ENCODE data around the gene FZD7. TPM values are rescaled to one million over a fixed set of nuclear protein-coding genes. Genes with fewer than 3 reads are reported as not detected.

The FZD7 gene
- polyA plus RNA-seq, 1 donor (not counting 4 experiments of a cell fraction or from before 2014, with no cell fraction given), result 1.3 TPM

DNA sequence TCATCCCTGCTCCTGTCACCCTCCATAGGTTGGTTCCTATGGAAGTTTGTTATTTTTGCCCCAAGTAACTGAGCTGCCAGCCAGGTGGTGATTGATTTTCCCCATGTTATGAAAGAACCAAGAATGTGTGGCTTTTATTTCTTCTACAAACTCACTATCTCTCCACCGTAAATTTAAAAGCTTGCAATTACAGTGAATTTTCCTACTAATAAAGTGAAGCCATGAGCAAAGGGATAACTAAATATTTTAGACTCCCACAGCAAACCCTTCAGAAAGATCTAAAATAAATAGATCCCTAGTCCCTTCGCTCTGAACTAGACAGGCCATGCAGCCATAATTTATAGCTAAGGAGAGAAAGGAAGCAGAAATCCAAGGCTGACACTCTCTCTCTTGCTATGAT is 33.2 kb downstream of the FZD7 start:
- FAIRE-seq, result no peak
- Histone ChIP-seq H3K9me3 (ENCODE audit: control insufficient read depth, low read depth, low read length) (no peaks in the 10 kb centered on the region), H3K9ac (ENCODE audit: control insufficient read depth, extremely low read depth, insufficient read depth, low read length) (no peak overlapping the region), H3K4me1 (ENCODE audit: control insufficient read depth, extremely low read depth, insufficient read depth, low read length) (no peaks in the 10 kb centered on the region), H3K27ac (ENCODE audit: control insufficient read depth, insufficient read depth, low read length) (no peak overlapping the region), H3K4me3 (ENCODE audit: control insufficient read depth in 2 of 3, extremely low read depth in 1 of 3, insufficient read depth in 2 of 3, low read depth in 1 of 3, low read length in 3 of 3) (no peak overlapping the region), H3K9me1 (ENCODE audit: control insufficient read depth, extremely low read depth, insufficient read depth, low read length) (no peaks in the 10 kb centered on the region), H4K20me1 (ENCODE audit: control insufficient read depth, extremely low read depth, insufficient read depth, low read length) (no peaks in the 10 kb centered on the region), H3K36me3 (ENCODE audit: control insufficient read depth in 2 of 2, extremely low read depth in 1 of 2, insufficient read depth in 2 of 2, low read length in 2 of 2) (no peaks in the 10 kb centered on the region), H3K27me3 (ENCODE audit: control insufficient read depth, extremely low read depth, insufficient read depth, low read length) (peaks cover 4% of the 10 kb centered on the region), H3K79me2 (ENCODE audit: control insufficient read depth, insufficient read depth, low read length) (no peaks in the 10 kb centered on the region), H2AFZ (ENCODE audit: control insufficient read depth, low read length) (no peak overlapping the region), H3K4me2 (ENCODE audit: control insufficient read depth, extremely low read depth, insufficient read depth, low read depth, low read length) (no peak overlapping the region)
- TF ChIP-seq, protein P1, sequence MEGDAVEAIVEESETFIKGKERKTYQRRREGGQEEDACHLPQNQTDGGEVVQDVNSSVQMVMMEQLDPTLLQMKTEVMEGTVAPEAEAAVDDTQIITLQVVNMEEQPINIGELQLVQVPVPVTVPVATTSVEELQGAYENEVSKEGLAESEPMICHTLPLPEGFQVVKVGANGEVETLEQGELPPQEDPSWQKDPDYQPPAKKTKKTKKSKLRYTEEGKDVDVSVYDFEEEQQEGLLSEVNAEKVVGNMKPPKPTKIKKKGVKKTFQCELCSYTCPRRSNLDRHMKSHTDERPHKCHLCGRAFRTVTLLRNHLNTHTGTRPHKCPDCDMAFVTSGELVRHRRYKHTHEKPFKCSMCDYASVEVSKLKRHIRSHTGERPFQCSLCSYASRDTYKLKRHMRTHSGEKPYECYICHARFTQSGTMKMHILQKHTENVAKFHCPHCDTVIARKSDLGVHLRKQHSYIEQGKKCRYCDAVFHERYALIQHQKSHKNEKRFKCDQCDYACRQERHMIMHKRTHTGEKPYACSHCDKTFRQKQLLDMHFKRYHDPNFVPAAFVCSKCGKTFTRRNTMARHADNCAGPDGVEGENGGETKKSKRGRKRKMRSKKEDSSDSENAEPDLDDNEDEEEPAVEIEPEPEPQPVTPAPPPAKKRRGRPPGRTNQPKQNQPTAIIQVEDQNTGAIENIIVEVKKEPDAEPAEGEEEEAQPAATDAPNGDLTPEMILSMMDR (optimal IDR thresholded peaks at IDR 0.05 in 1 of 3, IDR thresholded peaks at IDR 0.05 in 1 of 3, conservative IDR thresholded peaks at IDR 0.05 in 1 of 3; ENCODE audit: extremely low read depth in 1 of 3, insufficient read depth in 2 of 3, low read length in 3 of 3), result no peak
- TF ChIP-seq EZH2 (IDR thresholded peaks at IDR 0.05; ENCODE audit: low read length), result no peak
- dilution Hi-C loops (cut with MboI; ENCODE audit: extremely low pct_ligation_motif_present, low sequenced_read_pairs), result no loop called here
- DNase-seq (ENCODE audit: low read depth, low spot score), result no peak

DNA sequence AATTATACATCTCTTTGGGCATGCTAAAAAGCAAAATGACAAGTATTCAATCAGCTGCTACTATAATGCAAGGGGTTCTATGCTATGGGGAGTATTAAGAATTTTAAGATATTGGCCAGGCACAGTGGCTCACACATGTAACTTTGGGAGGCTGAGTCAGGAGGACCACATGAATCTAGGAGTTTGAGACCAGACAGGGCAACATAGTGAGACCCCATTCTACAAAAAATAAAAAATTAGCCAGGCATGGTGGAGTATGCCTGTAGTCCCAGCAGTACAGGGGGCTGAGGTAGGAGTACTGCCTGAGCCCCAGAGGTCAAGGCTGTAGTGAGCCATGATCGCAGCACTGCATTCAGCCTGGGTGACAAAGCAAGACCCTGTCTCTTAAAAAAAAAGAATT is 33.9 kb downstream of the FZD7 start:
- Histone ChIP-seq H3K27me3 (ENCODE audit: control insufficient read depth, extremely low read depth, insufficient read depth, low read length) (peaks cover 4% of the 10 kb centered on the region), H3K4me3 (ENCODE audit: control insufficient read depth in 2 of 3, extremely low read depth in 1 of 3, insufficient read depth in 2 of 3, low read depth in 1 of 3, low read length in 3 of 3) (no peak overlapping the region), H3K4me1 (ENCODE audit: control insufficient read depth, extremely low read depth, insufficient read depth, low read length) (no peaks in the 10 kb centered on the region), H3K4me2 (ENCODE audit: control insufficient read depth, extremely low read depth, insufficient read depth, low read depth, low read length) (no peak overlapping the region), H3K36me3 (ENCODE audit: control insufficient read depth in 2 of 2, extremely low read depth in 1 of 2, insufficient read depth in 2 of 2, low read length in 2 of 2) (no peaks in the 10 kb centered on the region), H2AFZ (ENCODE audit: control insufficient read depth, low read length) (no peak overlapping the region), H3K79me2 (ENCODE audit: control insufficient read depth, insufficient read depth, low read length) (no peaks in the 10 kb centered on the region), H3K9ac (ENCODE audit: control insufficient read depth, extremely low read depth, insufficient read depth, low read length) (no peak overlapping the region), H3K9me1 (ENCODE audit: control insufficient read depth, extremely low read depth, insufficient read depth, low read length) (no peaks in the 10 kb centered on the region), H3K9me3 (ENCODE audit: control insufficient read depth, low read depth, low read length) (no peaks in the 10 kb centered on the region), H4K20me1 (ENCODE audit: control insufficient read depth, extremely low read depth, insufficient read depth, low read length) (no peaks in the 10 kb centered on the region), H3K27ac (ENCODE audit: control insufficient read depth, insufficient read depth, low read length) (no peak overlapping the region)
- dilution Hi-C loops (cut with MboI; ENCODE audit: extremely low pct_ligation_motif_present, low sequenced_read_pairs), result no loop called here
- no peak for DNase-seq (ENCODE audit: low read depth, low spot score)
- TF ChIP-seq, protein P1 (optimal IDR thresholded peaks at IDR 0.05 in 1 of 3, IDR thresholded peaks at IDR 0.05 in 1 of 3, conservative IDR thresholded peaks at IDR 0.05 in 1 of 3; ENCODE audit: extremely low read depth in 1 of 3, insufficient read depth in 2 of 3, low read length in 3 of 3), result no peak
- no peak for TF ChIP-seq EZH2 (IDR thresholded peaks at IDR 0.05; ENCODE audit: low read length)
- FAIRE-seq, result no peak

Measured in keratinocyte (primary cell).